BLaER1 (cell line): ENCODE data around the gene RBM12.

Experiments used
- H3K27ac ChIP-seq: shearing (Covaris generic); formaldehyde crosslinking; 2 replicates; pipeline ENCODE4 v1.8.1; 2022
- H3K27me3 ChIP-seq: shearing (Covaris generic); formaldehyde crosslinking; 2 replicates; pipeline ENCODE4 v1.8.1; 2022
- H3K36me3 ChIP-seq: shearing (Covaris generic); formaldehyde crosslinking; 2 replicates; pipeline ENCODE4 v1.8.1; 2022
- H3K4me1 ChIP-seq: shearing (Covaris generic); formaldehyde crosslinking; 2 replicates; pipeline ENCODE4 v1.8.1; 2022
- H3K4me2 ChIP-seq: shearing (Covaris generic); formaldehyde crosslinking; 2 replicates; pipeline ENCODE4 v1.8.1; 2022
- H3K4me3 ChIP-seq: shearing (Covaris generic); formaldehyde crosslinking; 2 replicates; pipeline ENCODE4 v1.8.1; 2022
- H3K9ac ChIP-seq: shearing (Covaris generic); formaldehyde crosslinking; 2 replicates; pipeline ENCODE4 v1.8.1; 2022
- H3K9me3 ChIP-seq: shearing (Covaris generic); formaldehyde crosslinking; 2 replicates; pipeline ENCODE4 v1.8.1; 2022
- H4K20me1 ChIP-seq: shearing (Covaris generic); formaldehyde crosslinking; 2 replicates; pipeline ENCODE4 v1.8.1; 2022
- Cebpa-rat ChIP-seq: shearing (Covaris generic); IDR thresholded peaks from 2 replicates; pipeline ENCODE4 v1.8.1; 2022

Gene RBM12

DNA sequence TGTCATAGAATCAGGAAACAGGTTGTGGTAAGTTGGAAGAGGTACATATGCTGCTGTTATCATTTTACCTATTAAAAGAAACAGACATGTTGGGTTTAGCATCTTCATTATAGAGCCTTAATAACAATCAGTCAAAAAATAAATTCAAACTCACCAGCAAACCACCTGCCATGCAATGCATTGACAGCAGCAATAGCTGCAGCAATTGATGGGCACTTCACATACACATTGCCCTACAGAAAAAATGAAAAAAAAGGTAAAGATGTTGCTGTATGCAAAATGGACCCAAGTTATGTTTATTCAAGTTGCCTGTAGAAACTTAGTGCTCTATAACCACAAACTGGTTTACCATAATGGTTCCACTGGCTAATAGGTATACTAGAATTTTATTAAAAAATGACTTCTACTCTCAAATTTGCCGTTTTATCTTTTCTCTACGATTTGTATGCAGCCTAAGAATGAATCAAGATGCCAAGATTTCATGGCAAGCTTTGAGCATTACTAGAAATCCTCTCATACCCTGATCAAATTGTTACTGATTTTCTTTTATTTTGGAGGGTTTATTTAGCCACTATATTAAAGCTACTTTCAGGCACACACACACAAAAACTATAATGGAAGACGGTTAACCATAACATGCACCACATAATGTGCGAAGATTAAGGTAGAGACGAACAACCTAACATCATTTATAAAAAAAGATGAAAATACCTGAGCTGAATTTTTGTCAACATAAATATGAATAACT lies 40.0 kb upstream of the RBM12 start:
- peaks cover 100% of the 10 kb centered on the region for H4K20me1 ChIP-seq
- H3K4me2 ChIP-seq: no peak overlapping the region
- no peak overlapping the region for H3K4me3 ChIP-seq
- no peaks in the 10 kb centered on the region for H3K9me3 ChIP-seq
- no peak overlapping the region for H3K27ac ChIP-seq
- H3K9ac ChIP-seq: no peak overlapping the region
- peaks cover 13% of the 10 kb centered on the region for H3K4me1 ChIP-seq
- no peak for TF ChIP-seq Cebpa-rat
- no peaks in the 10 kb centered on the region for H3K27me3 ChIP-seq
- peaks cover 89% of the 10 kb centered on the region for H3K36me3 ChIP-seq

GRCh38 chr20:35702824-35703695 lies 38.4 kb upstream of the RBM12 start:
- H3K27ac ChIP-seq: no peak overlapping the region
- no peak overlapping the region for H3K4me3 ChIP-seq
- H3K4me1 ChIP-seq: peaks cover 18% of the 10 kb centered on the region
- H3K27me3 ChIP-seq: no peaks in the 10 kb centered on the region
- no peaks in the 10 kb centered on the region for H3K9me3 ChIP-seq
- H3K9ac ChIP-seq: no peak overlapping the region
- H3K4me2 ChIP-seq: no peak overlapping the region
- H3K36me3 ChIP-seq: peaks cover 73% of the 10 kb centered on the region
- TF ChIP-seq Cebpa-rat: no peak
- H4K20me1 ChIP-seq: peaks cover 87% of the 10 kb centered on the region

GRCh38 chr20:35702051-35702823 lies 37.5 kb upstream of the RBM12 start:
- Histone ChIP-seq H4K20me1 (peaks cover 79% of the 10 kb centered on the region), H3K27ac (no peak overlapping the region), H3K4me1 (peaks cover 26% of the 10 kb centered on the region), H3K9me3 (no peaks in the 10 kb centered on the region), H3K36me3 (peaks cover 64% of the 10 kb centered on the region), H3K4me3 (no peak overlapping the region), H3K4me2 (no peak overlapping the region), H3K9ac (no peak overlapping the region), H3K27me3 (no peaks in the 10 kb centered on the region)
- no peak for TF ChIP-seq Cebpa-rat

DNA sequence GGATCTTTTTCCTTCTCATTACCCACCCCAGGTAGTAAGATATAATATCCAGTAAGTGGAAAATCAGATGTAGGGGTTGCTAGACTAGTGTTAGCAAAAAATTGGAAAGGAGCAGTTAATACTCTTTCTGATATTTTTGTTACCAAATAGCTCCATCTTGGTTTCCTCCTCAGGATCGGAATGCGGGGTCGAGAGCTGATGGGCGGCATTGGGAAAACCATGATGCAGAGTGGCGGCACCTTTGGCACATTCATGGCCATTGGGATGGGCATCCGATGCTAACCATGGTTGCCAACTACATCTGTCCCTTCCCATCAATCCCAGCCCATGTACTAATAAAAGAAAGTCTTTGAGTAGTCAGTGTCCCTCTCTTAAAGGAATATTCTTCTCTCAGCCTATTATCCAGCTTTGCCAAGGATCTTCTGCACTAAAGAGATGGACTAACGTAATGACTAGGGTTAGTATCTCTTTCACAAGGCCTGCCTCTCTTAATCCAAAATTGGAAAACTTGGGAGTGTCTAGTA lies 36.0 kb upstream of the RBM12 start:
- Histone ChIP-seq H3K27me3 (no peaks in the 10 kb centered on the region), H3K4me3 (peak overlapping the region; percentile 95; the same call in 1 of the 2 replicates), H3K9me3 (no peaks in the 10 kb centered on the region), H3K27ac (no peak overlapping the region), H3K4me1 (peaks cover 30% of the 10 kb centered on the region), H3K36me3 (peaks cover 59% of the 10 kb centered on the region), H3K9ac (peak overlapping the region; percentile 96), H3K4me2 (peak overlapping the region; percentile 95), H4K20me1 (peaks cover 64% of the 10 kb centered on the region)
- no peak for TF ChIP-seq Cebpa-rat

DNA sequence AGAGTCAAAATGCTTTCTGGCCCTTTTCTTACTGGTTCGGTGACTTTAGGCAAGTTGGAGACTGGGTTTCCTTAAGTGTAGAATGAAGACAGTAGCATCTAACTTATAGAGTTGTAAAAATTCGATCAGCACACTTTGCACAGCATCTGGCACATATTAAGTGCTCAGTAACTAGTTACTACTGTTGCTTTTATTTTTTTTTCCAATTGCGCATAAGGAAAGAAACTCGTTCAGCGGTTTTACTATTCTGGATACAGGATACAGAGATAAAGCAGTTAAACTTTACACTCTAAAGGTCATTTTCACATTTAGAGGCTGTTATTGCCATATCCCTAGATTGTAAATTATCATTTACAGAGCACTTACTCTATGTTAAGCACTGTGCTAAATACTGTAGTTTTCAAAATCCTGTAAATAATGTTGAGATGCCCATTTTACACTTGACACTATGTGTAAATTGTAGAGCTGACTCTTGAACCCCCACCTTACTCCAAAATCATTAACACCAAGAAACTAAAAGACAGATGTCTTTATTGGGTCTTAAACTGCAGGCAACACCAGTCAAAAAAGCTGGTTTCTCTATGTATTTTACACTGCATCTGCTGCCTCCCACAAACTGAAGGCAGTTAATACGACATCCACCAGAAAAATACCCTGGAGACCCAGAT lies 35.4 kb upstream of the RBM12 start:
- Histone ChIP-seq H3K36me3 (peaks cover 59% of the 10 kb centered on the region), H3K27ac (peak overlapping the region; percentile 94), H3K4me3 (peak overlapping the region; percentile 95), H3K4me2 (peak overlapping the region; percentile 95), H3K4me1 (peaks cover 30% of the 10 kb centered on the region), H3K9ac (peak overlapping the region; percentile 96), H4K20me1 (peaks cover 58% of the 10 kb centered on the region), H3K27me3 (no peaks in the 10 kb centered on the region), H3K9me3 (no peaks in the 10 kb centered on the region)
- no peak for TF ChIP-seq Cebpa-rat

DNA sequence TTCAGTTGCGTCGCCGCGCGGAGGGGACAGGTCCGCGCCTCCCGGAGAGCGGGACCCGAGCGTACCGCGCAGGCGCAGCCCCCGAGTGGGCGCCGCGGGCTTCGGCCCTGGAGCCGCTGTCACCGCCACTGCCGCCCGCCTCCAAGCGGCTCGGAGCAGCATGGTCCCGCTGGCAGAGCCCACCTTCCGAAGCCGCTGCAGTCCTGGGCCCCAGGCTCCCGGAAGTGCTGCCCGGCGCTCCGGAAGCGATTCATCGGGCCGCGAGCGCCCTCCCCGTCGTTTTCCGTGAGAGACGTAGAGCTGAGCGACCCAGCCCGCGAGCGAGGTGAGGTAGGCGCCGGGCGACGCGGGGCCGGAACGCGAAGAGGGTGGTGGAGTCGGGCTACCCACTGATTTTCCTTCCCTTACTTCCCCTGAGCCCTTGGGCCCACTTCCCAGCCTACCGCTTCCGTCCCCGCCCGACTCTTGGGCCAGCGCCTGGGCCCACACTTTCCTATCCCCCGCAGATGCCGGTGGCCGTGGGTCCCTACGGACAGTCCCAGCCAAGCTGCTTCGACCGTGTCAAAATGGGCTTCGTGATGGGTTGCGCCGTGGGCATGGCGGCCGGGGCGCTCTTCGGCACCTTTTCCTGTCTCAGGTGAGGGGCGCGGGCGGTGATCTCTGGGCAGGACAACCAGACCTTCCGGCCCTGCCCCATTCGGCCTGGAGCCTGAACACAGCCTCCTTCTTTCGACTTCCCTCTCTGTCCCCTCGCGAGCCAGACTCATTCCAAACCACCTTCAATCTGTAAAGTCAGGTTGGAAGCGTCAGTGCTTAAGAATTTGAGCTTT lies 34.6 kb upstream of the RBM12 start, which contains the start of the genes NFS1 and ROMO1:
Gene NFS1 (minus strand): TSS at position 226 of the 830 bp plus-strand sequence. CDS start 64 bp downstream, at position 162.
Gene ROMO1 (plus strand): TSS at position 279 of the 830 bp plus-strand sequence. CDS start 228 bp downstream, at position 507.
- Histone ChIP-seq H3K9me3 (no peaks in the 10 kb centered on the region), H3K27me3 (no peaks in the 10 kb centered on the region), H3K9ac (peak within 1 kb of the TSS; percentile 96), H3K36me3 (peaks cover 54% of the 10 kb centered on the region), H3K4me3 (peak within 1 kb of the TSS; percentile 95), H3K4me1 (peaks cover 30% of the 10 kb centered on the region), H3K27ac (peak within 1 kb of the TSS; percentile 94), H4K20me1 (peaks cover 50% of the 10 kb centered on the region), H3K4me2 (peak within 1 kb of the TSS; percentile 95)
- TF ChIP-seq Cebpa-rat: no peak

DNA sequence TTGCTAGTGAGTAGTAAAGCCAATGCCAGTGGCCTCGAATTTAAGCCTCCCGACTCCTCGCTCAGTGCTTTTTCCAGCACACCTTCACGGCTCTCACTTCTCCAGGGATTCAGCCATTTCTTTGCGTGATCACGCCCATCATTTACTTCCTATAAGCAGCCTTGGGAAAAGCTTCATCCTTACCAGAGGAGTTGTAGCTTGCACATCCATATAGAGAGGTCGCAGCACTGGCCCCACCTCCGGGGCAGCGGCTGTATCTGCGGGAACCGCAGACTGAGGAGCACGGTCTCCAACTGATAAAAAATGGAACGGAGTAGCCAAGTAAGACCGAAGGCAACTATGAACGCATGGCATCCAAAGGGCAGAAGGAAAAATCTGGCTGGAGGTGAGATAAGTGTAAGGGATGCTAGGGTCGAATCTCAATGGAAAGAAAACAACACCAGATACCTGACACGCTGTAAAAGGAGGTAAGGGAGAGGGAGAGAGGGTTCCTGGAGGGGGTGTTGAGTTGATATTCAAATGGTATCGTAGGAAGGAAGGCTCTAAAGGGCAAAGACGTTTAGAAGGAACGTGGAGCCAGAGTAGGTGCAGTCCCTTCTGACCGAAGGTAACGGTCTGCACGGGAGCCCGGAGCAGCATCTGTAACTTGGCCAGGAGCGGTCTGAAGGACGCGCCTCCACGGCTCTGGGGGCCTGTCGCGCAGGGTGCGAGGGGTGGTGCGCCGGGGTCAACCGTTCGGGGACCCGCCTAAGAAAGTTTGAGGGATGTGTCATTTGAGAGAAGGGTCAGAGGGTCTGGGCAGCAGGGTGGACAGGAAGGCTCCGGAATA lies 33.8 kb upstream of the RBM12 start:
- H3K9me3 ChIP-seq: no peaks in the 10 kb centered on the region

More for the DNA sequence above, 33.8 kb upstream of the RBM12 start:
- Histone ChIP-seq H3K4me3 (peak overlapping the region; percentile 95), H4K20me1 (peaks cover 42% of the 10 kb centered on the region), H3K36me3 (peaks cover 54% of the 10 kb centered on the region), H3K27me3 (no peaks in the 10 kb centered on the region), H3K9ac (peak overlapping the region; percentile 96), H3K4me2 (peak overlapping the region; percentile 95), H3K27ac (peak overlapping the region; percentile 94), H3K4me1 (peaks cover 30% of the 10 kb centered on the region)
- no peak for TF ChIP-seq Cebpa-rat
